WTC11 (cell line): ENCODE data around the gene NECTIN4.
A peak's percentile ranks its signal among the peaks of the same experiment; 100 is the strongest.

ENCODE experiments used
- ATF1 ChIP-seq: sonication (generic); formaldehyde crosslinking; IDR thresholded peaks from 2 replicates; pipeline ENCODE4 v1.8.1; 2023; ENCODE audit warnings: mild to moderate bottlenecking, moderate library complexity, missing genetic modification reagents
- ELF4 ChIP-seq: sonication (generic); formaldehyde crosslinking; IDR thresholded peaks from 2 replicates; pipeline ENCODE4 v1.8.1; 2022; ENCODE audit warnings: low read depth, mild to moderate bottlenecking, moderate library complexity, missing genetic modification reagents
- RORB ChIP-seq: fragments of 250-450 bp; sonication (Bioruptor Pico); IDR thresholded peaks from 2 replicates; pipeline ENCODE4 v1.9.0; 2021; ENCODE audit warnings: mild to moderate bottlenecking
- SMAD3 ChIP-seq: sonication (generic); formaldehyde crosslinking; IDR thresholded peaks from 2 replicates; pipeline ENCODE4 v1.8.0; 2022; ENCODE audit warnings: missing genetic modification reagents, mild to moderate bottlenecking, borderline replicate concordance
- ZNF263 ChIP-seq: sonication (generic); formaldehyde crosslinking; IDR thresholded peaks from 2 replicates; pipeline ENCODE4 v1.8.1; 2022; ENCODE audit warnings: low read depth, mild to moderate bottlenecking, moderate library complexity, missing genetic modification reagents
- TF ChIP-seq, protein P1 (sequence below): sonication (generic); formaldehyde crosslinking; IDR thresholded peaks from 2 replicates; pipeline ENCODE4 v1.8.1; 2023; ENCODE audit warnings: mild to moderate bottlenecking, missing genetic modification reagents, moderate library complexity
- TF ChIP-seq, protein P2 (sequence below): sonication (generic); formaldehyde crosslinking; IDR thresholded peaks from 2 replicates; pipeline ENCODE4 v1.8.1; 2023; ENCODE audit warnings: mild to moderate bottlenecking, missing genetic modification reagents, moderate library complexity
- TF ChIP-seq, protein P3 (sequence below): fragments of 200-600 bp; IDR thresholded peaks from 2 replicates; pipeline ENCODE4 v1.8.0; 2022; ENCODE audit warnings: antibody characterized with exemption
- TF ChIP-seq, protein P4 (sequence below): sonication (generic); formaldehyde crosslinking; IDR thresholded peaks from 2 replicates; pipeline ENCODE4 v1.8.0; 2022; ENCODE audit warnings: mild to moderate bottlenecking, missing genetic modification reagents
- TF ChIP-seq, protein P5 (sequence below): sonication (generic); formaldehyde crosslinking; IDR thresholded peaks from 2 replicates; pipeline ENCODE4 v1.8.0; 2022; ENCODE audit warnings: mild to moderate bottlenecking, missing genetic modification reagents
- TF ChIP-seq, protein P6 (sequence below): sonication (generic); formaldehyde crosslinking; IDR thresholded peaks from 2 replicates; pipeline ENCODE4 v1.8.0; 2022; ENCODE audit warnings: mild to moderate bottlenecking, missing genetic modification reagents
- TF ChIP-seq, protein P7 (sequence below): sonication (generic); formaldehyde crosslinking; IDR thresholded peaks from 2 replicates; pipeline ENCODE4 v1.8.1; 2022; ENCODE audit warnings: mild to moderate bottlenecking, missing genetic modification reagents, moderate library complexity, borderline replicate concordance
- TF ChIP-seq, protein P8 (sequence below): sonication (generic); formaldehyde crosslinking; IDR thresholded peaks from 2 replicates; pipeline ENCODE4 v1.8.0; 2023; ENCODE audit warnings: missing genetic modification reagents
- TF ChIP-seq, protein P9 (sequence below): sonication (generic); formaldehyde crosslinking; conservative IDR thresholded peaks from 2 replicates; pipeline ENCODE4 v1.8.1; 2022; ENCODE audit warnings: mild to moderate bottlenecking, missing genetic modification reagents

DNA sequence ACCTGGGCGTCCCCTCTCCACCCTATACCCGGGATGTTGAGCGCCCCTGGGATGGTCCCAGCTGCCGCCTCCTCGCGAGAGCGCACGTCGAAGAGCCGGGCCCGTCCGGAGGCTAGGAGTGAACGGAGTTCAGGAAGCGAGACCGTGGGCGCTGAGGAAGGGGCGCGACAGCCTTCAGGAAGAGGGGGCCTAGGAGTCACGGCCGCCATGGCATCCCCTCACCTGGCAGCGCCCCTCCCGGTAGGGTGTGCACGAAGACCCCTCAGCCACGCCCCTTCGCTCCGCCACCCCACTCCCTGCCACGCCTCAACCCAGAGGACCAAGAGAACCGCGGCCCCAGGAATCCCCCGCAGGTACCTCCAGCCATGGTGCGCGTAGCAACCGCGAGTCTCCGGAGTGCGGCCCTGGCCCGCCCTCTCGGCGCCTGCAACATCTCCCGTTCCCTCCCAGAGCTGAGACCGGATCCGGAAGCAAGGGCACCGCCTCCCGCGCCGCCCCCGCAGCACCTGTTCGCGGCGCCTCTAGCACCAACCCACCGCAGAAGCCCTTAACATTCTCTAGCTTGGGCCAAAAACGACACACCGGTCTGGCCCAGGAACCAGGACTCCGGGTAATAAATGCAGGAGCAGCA is 50.7 kb downstream of the NECTIN4 start, which contains the start of gene TSTD1:
- TF ChIP-seq, protein P1, sequence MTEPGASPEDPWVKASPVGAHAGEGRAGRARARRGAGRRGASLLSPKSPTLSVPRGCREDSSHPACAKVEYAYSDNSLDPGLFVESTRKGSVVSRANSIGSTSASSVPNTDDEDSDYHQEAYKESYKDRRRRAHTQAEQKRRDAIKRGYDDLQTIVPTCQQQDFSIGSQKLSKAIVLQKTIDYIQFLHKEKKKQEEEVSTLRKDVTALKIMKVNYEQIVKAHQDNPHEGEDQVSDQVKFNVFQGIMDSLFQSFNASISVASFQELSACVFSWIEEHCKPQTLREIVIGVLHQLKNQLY (CRISPR knock-in tag) = no peak
- TF ChIP-seq, protein P2, sequence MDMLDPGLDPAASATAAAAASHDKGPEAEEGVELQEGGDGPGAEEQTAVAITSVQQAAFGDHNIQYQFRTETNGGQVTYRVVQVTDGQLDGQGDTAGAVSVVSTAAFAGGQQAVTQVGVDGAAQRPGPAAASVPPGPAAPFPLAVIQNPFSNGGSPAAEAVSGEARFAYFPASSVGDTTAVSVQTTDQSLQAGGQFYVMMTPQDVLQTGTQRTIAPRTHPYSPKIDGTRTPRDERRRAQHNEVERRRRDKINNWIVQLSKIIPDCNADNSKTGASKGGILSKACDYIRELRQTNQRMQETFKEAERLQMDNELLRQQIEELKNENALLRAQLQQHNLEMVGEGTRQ (CRISPR knock-in tag) = peak; percentile 32; the same call in 1 of the 2 replicates
- TF ChIP-seq, protein P3, sequence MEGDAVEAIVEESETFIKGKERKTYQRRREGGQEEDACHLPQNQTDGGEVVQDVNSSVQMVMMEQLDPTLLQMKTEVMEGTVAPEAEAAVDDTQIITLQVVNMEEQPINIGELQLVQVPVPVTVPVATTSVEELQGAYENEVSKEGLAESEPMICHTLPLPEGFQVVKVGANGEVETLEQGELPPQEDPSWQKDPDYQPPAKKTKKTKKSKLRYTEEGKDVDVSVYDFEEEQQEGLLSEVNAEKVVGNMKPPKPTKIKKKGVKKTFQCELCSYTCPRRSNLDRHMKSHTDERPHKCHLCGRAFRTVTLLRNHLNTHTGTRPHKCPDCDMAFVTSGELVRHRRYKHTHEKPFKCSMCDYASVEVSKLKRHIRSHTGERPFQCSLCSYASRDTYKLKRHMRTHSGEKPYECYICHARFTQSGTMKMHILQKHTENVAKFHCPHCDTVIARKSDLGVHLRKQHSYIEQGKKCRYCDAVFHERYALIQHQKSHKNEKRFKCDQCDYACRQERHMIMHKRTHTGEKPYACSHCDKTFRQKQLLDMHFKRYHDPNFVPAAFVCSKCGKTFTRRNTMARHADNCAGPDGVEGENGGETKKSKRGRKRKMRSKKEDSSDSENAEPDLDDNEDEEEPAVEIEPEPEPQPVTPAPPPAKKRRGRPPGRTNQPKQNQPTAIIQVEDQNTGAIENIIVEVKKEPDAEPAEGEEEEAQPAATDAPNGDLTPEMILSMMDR = no peak
- no peak for TF ChIP-seq RORB
- TF ChIP-seq, protein P4, sequence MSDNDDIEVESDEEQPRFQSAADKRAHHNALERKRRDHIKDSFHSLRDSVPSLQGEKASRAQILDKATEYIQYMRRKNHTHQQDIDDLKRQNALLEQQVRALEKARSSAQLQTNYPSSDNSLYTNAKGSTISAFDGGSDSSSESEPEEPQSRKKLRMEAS (CRISPR knock-in tag) = peak; percentile 79
- TF ChIP-seq, protein P5, sequence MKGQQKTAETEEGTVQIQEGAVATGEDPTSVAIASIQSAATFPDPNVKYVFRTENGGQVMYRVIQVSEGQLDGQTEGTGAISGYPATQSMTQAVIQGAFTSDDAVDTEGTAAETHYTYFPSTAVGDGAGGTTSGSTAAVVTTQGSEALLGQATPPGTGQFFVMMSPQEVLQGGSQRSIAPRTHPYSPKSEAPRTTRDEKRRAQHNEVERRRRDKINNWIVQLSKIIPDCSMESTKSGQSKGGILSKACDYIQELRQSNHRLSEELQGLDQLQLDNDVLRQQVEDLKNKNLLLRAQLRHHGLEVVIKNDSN (CRISPR knock-in tag) = peak; percentile 65
- TF ChIP-seq, protein P6, sequence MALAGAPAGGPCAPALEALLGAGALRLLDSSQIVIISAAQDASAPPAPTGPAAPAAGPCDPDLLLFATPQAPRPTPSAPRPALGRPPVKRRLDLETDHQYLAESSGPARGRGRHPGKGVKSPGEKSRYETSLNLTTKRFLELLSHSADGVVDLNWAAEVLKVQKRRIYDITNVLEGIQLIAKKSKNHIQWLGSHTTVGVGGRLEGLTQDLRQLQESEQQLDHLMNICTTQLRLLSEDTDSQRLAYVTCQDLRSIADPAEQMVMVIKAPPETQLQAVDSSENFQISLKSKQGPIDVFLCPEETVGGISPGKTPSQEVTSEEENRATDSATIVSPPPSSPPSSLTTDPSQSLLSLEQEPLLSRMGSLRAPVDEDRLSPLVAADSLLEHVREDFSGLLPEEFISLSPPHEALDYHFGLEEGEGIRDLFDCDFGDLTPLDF (CRISPR knock-in tag) = 0 out of 2 replicates have a peak, but pooled peaks have one; percentile 42
- TF ChIP-seq, protein P7, sequence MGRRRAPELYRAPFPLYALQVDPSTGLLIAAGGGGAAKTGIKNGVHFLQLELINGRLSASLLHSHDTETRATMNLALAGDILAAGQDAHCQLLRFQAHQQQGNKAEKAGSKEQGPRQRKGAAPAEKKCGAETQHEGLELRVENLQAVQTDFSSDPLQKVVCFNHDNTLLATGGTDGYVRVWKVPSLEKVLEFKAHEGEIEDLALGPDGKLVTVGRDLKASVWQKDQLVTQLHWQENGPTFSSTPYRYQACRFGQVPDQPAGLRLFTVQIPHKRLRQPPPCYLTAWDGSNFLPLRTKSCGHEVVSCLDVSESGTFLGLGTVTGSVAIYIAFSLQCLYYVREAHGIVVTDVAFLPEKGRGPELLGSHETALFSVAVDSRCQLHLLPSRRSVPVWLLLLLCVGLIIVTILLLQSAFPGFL (CRISPR knock-in tag) = no peak
- no peak for TF ChIP-seq SMAD3
- TF ChIP-seq ZNF263 (CRISPR knock-in tag) = no peak
- TF ChIP-seq, protein P8, sequence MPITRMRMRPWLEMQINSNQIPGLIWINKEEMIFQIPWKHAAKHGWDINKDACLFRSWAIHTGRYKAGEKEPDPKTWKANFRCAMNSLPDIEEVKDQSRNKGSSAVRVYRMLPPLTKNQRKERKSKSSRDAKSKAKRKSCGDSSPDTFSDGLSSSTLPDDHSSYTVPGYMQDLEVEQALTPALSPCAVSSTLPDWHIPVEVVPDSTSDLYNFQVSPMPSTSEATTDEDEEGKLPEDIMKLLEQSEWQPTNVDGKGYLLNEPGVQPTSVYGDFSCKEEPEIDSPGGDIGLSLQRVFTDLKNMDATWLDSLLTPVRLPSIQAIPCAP (CRISPR knock-in tag) = no peak
- TF ChIP-seq ELF4 = no peak
- TF ChIP-seq, protein P9, sequence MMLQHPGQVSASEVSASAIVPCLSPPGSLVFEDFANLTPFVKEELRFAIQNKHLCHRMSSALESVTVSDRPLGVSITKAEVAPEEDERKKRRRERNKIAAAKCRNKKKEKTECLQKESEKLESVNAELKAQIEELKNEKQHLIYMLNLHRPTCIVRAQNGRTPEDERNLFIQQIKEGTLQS (CRISPR knock-in tag) = no peak
- TF ChIP-seq ATF1 = no peak
